DOHH2 (cell line): ENCODE results near the gene ASH1L.

Experiments used
- CTCF ChIP-seq: fragments of 200-600 bp; sonication (generic); IDR thresholded peaks from one replicate; pipeline ENCODE4 v1.5.1; 2014; ENCODE audit warnings: antibody characterized with exemption, mild to moderate bottlenecking, low read depth, low read length; ENCODE audit not compliant: poor library complexity, severe bottlenecking
- EZH2phosphoT487 ChIP-seq: fragments of 200-600 bp; sonication (generic); IDR thresholded peaks from 2 replicates; pipeline ENCODE4 v1.6.1; 2017; ENCODE audit warnings: borderline replicate concordance, mild to moderate bottlenecking, antibody characterized with exemption, low read length, moderate library complexity, mixed read lengths

DNA sequence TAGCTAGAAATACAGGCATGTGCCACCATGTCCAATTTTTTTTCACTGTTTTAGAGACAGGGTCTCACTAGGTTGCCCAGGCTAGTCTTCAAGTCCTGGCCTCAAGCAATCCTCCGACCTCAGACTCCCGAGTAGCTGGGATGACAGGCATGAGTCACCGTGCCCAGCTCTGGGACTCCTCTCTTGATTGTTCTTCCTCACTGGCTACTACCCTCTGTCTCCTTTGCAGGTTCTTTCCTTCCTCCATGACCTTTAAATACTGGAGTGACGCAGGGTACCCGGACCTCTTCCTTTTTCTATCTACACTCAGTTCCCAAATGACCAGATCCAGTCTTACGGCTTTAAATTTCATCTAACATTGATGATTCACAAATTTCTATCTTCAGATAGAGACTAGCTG, 34.9 kb downstream of the ASH1L start:
- no peak for TF ChIP-seq CTCF
- no peak for TF ChIP-seq EZH2phosphoT487
